Measurements from ENCODE around the gene HNRNPF. TPM values are rescaled to one million over a fixed set of nuclear protein-coding genes. Genes with fewer than 3 reads are reported as not detected.
"Not testable (repeated sequence)": the region's sequence is repeated elsewhere in the genome, so short reads cannot be mapped to it uniquely, and the experiment has no call there.

The HNRNPF gene
- total RNA-seq, 2 donors from 2014 or later: 250 to 394 TPM

- Histone ChIP-seq H3K27me3 (no peaks in the 10 kb centered on the region), H3K4me1 (peaks cover 5% of the 10 kb centered on the region), H3K9ac (ENCODE audit: low read depth in 2 of 2, low read length in 2 of 2) (no peak overlapping the region), H3K27ac (no peak overlapping the region), H3K36me3 (no peaks in the 10 kb centered on the region), H3K9me3 (no peaks in the 10 kb centered on the region), H3K4me3 (no peak overlapping the region)
- intact Hi-C loops (cut with DNase I): no loop called here
- no peak for TF ChIP-seq CTCF (IDR thresholded peaks at IDR 0.05)
- no peak for DNase-seq
These were observed 15.4 kb upstream of the HNRNPF start for GRCh38 chr10:43424416-43424815.

GRCh38 chr10:43421944-43422343 lies 13.0 kb upstream of the HNRNPF start:
- H3K36me3 ChIP-seq; intact Hi-C loops (cut with DNase I); H3K27me3 ChIP-seq; H3K4me3 ChIP-seq; H3K27ac ChIP-seq; DNase-seq; H3K4me1 ChIP-seq; H3K9ac ChIP-seq (ENCODE audit: low read depth in 2 of 2, low read length in 2 of 2); H3K9me3 ChIP-seq: not testable (repeated sequence)

- no peak for DNase-seq
- Histone ChIP-seq H3K4me3 (peak overlapping the region; percentile 46), H3K9ac (ENCODE audit: low read depth in 2 of 2, low read length in 2 of 2) (peak overlapping the region in 1 of 2 donors; percentile 74), H3K36me3 (no peaks in the 10 kb centered on the region), H3K27ac (peak overlapping the region; percentile 97), H3K4me1 (peaks cover 5% of the 10 kb centered on the region), H3K27me3 (no peaks in the 10 kb centered on the region), H3K9me3 (no peaks in the 10 kb centered on the region)
- intact Hi-C loops (cut with DNase I): no loop called here
- TF ChIP-seq CTCF (IDR thresholded peaks at IDR 0.05): no peak
These were observed 12.5 kb upstream of the HNRNPF start for GRCh38 chr10:43421519-43421918.

GRCh38 chr10:43421201-43421507 lies 12.2 kb upstream of the HNRNPF start:
- H3K4me3 ChIP-seq: peak overlapping the region; percentile 46
- no peak for TF ChIP-seq CTCF (IDR thresholded peaks at IDR 0.05)
- peak overlapping the region; percentile 97 for H3K27ac ChIP-seq
- H3K9ac ChIP-seq (ENCODE audit: low read depth in 2 of 2, low read length in 2 of 2): peak overlapping the region; percentile 74 to 77
- H3K4me1 ChIP-seq: peaks cover 5% of the 10 kb centered on the region
- no peaks in the 10 kb centered on the region for H3K27me3 ChIP-seq
- intact Hi-C loops (cut with DNase I): no loop called here
- no peaks in the 10 kb centered on the region for H3K36me3 ChIP-seq
- no peaks in the 10 kb centered on the region for H3K9me3 ChIP-seq
- DNase-seq: no peak

GRCh38 chr10:43420369-43421200 lies 11.6 kb upstream of the HNRNPF start:
- Histone ChIP-seq H3K27me3 (no peaks in the 10 kb centered on the region), H3K4me3 (peak overlapping the region; percentile 46), H3K27ac (peak overlapping the region; percentile 97), H3K36me3 (no peaks in the 10 kb centered on the region), H3K9me3 (no peaks in the 10 kb centered on the region), H3K4me1 (peaks cover 5% of the 10 kb centered on the region), H3K9ac (ENCODE audit: low read depth in 2 of 2, low read length in 2 of 2) (peak overlapping the region; percentile 74 to 77)
- intact Hi-C loops (cut with DNase I): no loop called here
- peak; percentile 87 for DNase-seq
- no peak for TF ChIP-seq CTCF (IDR thresholded peaks at IDR 0.05)

- Histone ChIP-seq H3K4me1 (peaks cover 5% of the 10 kb centered on the region), H3K9me3 (no peaks in the 10 kb centered on the region), H3K36me3 (no peaks in the 10 kb centered on the region), H3K4me3 (peak overlapping the region; percentile 46), H3K27me3 (no peaks in the 10 kb centered on the region), H3K9ac (ENCODE audit: low read depth in 2 of 2, low read length in 2 of 2) (peak overlapping the region; percentile 74 to 77), H3K27ac (peak overlapping the region; percentile 97)
- intact Hi-C loops (cut with DNase I): no loop called here
- no peak for DNase-seq
- no peak for TF ChIP-seq CTCF (IDR thresholded peaks at IDR 0.05)
These were observed 11.0 kb upstream of the HNRNPF start for GRCh38 chr10:43419997-43420368.

Measured in colonic mucosa (tissue), 4 donors.